Ishikawa (cell line): ENCODE measurements around the gene MRFAP1L1.

Experiments used
- CREB1 ChIP-seq: IDR thresholded peaks from 2 replicates; pipeline ENCODE4 v1.6.1; 2012; ENCODE audit warnings: low read depth
- TF ChIP-seq, protein P1 (sequence below): IDR thresholded peaks from 2 replicates; pipeline ENCODE4 v1.6.1; 2012

- TF ChIP-seq, protein P1, sequence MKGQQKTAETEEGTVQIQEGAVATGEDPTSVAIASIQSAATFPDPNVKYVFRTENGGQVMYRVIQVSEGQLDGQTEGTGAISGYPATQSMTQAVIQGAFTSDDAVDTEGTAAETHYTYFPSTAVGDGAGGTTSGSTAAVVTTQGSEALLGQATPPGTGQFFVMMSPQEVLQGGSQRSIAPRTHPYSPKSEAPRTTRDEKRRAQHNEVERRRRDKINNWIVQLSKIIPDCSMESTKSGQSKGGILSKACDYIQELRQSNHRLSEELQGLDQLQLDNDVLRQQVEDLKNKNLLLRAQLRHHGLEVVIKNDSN = no peak
- TF ChIP-seq CREB1 = no peak
Measured at GRCh38 chr4:6754481-6755087, 44.9 kb upstream of the MRFAP1L1 start.
